ENCODE results near the gene LPO.

The LPO gene

DNA sequence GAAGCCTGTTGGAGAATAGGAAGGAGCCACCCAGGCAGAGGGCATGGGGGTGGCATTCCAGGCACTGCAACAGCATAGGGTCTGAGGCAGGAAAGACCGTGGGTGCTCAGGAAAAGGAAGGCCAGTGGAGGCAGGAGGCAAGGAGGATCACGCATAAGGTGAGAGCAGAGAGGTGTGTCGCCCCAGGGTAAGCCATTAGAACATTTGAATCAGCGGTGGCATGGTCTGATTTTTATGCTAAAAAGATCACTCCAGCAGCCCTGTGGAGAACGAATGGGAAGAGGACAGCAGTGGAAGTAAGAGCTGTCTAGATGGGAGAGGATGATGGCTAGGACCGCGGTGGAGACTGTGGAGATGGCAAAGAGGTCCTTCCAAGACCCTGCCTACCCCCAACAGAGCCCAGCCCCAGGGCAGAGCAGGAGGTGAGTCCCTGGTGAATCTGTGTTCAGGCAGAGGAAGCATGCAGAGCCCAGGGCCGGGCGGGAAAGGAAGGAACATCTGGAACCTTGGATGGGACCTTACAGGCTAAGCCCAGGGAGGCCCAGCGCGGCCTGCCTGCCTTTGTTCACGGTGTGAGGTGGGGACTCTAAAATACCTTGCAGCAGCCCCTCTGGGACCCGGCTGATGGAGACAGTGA, 7.8 kb downstream of the LPO start:
- peaks cover 80% of the 10 kb centered on the region for H3K27me3 ChIP-seq (replicated peaks; ENCODE audit: control insufficient read depth, insufficient read depth, low read length)
- peaks cover 10% of the 10 kb centered on the region for H3K4me1 ChIP-seq (ENCODE audit: control insufficient read depth, insufficient read depth, low read length)
- no peaks in the 10 kb centered on the region for H3K36me3 ChIP-seq (ENCODE audit: control insufficient read depth, insufficient read depth, low read length, severe bottlenecking)
- no peak overlapping the region for H3K4me3 ChIP-seq (ENCODE audit: low read length)
- H3K9ac ChIP-seq (ENCODE audit: low read length) = no peak overlapping the region
- H3K9me3 ChIP-seq (ENCODE audit: control insufficient read depth, low read length) = no peaks in the 10 kb centered on the region
- DNase-seq (ENCODE audit: low read depth) = no peak

DNA sequence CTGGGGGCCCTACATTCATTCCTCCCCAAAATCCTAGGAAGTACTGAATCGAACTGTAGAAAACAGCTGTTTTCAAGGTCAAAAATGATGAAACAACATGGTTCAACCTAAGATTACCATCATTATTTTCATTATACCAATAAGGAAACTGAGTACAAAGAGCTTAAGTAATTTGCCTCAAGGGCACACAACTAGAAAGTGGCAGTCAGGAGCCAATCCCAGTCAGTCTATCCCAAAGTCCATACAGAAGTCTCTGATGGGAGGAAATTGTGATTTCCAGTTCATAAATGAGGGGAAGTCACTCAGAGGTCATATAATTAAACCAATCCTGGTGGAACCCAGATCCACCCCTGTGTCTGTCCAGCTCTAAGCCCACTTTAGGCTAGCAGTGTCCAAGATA, 8.4 kb downstream of the LPO start:
- Histone ChIP-seq H3K9me3 (ENCODE audit: control insufficient read depth, low read length) (no peaks in the 10 kb centered on the region), H3K9ac (ENCODE audit: low read length) (no peak overlapping the region), H3K27me3 (replicated peaks; ENCODE audit: control insufficient read depth, insufficient read depth, low read length) (peaks cover 80% of the 10 kb centered on the region), H3K4me3 (ENCODE audit: low read length) (no peak overlapping the region), H3K36me3 (ENCODE audit: control insufficient read depth, insufficient read depth, low read length, severe bottlenecking) (no peaks in the 10 kb centered on the region), H3K4me1 (ENCODE audit: control insufficient read depth, insufficient read depth, low read length) (peaks cover 10% of the 10 kb centered on the region)
- DNase-seq (ENCODE audit: low read depth) = no peak

DNA sequence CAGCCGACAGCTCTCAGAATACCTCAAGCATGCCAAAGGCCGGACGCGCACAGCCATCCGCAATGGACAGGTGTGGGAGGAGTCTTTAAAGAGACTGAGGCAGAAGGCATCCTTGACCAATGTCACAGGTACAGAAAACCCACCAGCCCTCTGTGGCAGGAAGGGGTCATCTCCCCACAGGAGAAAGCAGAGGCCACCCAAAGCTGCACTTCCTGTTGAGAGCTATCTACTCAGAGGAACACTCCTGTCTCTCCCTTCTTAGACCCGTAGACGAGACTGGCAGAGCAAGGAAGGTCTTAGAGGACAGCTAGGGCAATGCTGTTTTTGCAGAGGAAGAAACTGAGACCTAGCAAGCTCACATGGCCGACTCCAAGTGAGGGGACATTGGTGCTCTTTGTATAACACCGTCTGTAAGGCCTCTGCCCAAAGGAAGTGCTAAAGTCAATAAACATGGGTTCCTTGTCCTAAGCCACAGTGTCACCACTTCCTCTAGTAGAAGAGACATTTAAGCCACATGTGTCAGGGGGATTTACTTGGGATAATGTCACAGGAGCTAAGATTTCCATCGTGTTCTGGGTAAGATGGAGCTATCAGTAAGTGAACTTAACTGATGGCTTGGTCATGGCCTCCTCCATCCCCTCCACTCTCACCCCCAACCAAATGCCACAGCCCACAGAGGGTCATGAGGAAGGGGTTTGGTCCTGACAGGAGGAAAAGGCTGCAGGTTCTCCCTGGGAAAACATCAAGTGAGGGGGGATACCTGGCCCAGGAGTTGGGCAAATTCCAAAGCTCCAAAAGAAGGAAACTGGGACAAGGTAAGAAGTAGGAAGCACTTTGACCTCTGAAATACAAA, 9.4 kb downstream of the LPO start:
- no peak overlapping the region for H3K9ac ChIP-seq (ENCODE audit: low read length)
- no peaks in the 10 kb centered on the region for H3K9me3 ChIP-seq (ENCODE audit: control insufficient read depth, low read length)
- H3K36me3 ChIP-seq (ENCODE audit: control insufficient read depth, insufficient read depth, low read length, severe bottlenecking) = no peaks in the 10 kb centered on the region
- H3K27me3 ChIP-seq (replicated peaks; ENCODE audit: control insufficient read depth, insufficient read depth, low read length) = peaks cover 78% of the 10 kb centered on the region
- peaks cover 10% of the 10 kb centered on the region for H3K4me1 ChIP-seq (ENCODE audit: control insufficient read depth, insufficient read depth, low read length)
- H3K4me3 ChIP-seq (ENCODE audit: low read length) = no peak overlapping the region
- no peak for DNase-seq (ENCODE audit: low read depth)

DNA sequence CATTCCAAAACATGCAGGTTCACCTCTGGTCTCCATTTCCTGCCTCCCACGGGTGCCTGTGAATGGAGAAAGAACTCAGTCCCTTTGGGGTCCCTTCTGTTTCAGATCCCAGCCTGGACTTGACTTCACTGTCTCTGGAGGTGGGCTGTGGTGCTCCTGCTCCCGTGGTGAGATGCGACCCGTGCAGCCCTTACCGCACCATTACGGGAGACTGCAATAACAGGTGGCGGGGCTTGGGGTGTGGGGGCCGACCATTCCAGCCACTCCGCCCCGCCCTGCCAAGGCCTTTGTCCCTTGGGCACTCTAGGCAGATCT, 10.5 kb downstream of the LPO start:
- H3K36me3 ChIP-seq (ENCODE audit: control insufficient read depth, insufficient read depth, low read length, severe bottlenecking) = no peaks in the 10 kb centered on the region
- H3K9me3 ChIP-seq (ENCODE audit: control insufficient read depth, low read length) = no peaks in the 10 kb centered on the region
- DNase-seq (ENCODE audit: low read depth) = no peak
- H3K4me3 ChIP-seq (ENCODE audit: low read length) = peak overlapping the region; percentile 76
- H3K9ac ChIP-seq (ENCODE audit: low read length) = no peak overlapping the region
- peaks cover 10% of the 10 kb centered on the region for H3K4me1 ChIP-seq (ENCODE audit: control insufficient read depth, insufficient read depth, low read length)
- peaks cover 74% of the 10 kb centered on the region for H3K27me3 ChIP-seq (replicated peaks; ENCODE audit: control insufficient read depth, insufficient read depth, low read length)

DNA sequence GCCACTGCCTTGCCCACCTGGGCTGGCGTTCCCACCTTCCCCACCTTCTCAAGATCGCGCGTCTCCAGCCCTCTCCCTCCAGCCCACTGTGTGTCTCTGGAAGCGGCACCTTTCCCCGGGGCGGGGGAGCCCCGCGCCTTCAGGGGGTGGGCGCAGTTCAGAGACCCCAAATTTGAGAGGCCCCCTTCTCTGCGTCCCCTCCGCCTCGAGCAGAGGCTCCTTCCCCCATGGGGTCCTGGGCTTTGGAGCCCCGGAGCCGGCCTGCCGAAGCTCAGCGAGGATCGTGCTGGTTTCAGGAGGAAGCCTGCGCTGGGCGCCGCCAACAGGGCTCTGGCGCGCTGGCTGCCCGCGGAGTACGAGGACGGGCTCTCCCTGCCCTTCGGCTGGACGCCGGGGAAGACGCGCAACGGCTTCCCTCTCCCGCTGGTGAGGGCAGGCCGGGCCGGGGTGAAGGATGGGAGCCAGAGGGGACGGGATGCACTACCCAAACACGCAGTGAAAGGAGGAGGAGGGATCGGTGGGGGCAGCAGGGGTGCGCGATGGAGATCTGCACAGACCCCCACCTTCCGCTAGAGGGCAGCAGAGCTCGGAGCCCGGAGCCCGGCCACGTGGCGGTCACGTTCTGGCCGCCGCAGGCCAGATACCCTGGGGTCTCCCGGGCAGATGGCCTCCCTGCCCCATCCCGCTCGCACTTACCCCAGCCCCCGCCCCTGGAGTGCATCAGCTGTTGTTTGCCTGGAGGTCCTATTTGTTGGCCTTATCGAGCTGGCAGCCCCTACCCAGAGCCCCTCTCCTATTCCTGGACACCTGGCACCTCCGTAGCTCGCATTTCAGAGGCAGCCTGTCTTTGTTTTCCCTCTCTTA, 11.1 kb downstream of the LPO start:
- Histone ChIP-seq H3K9ac (ENCODE audit: low read length) (peak overlapping the region; percentile 42), H3K9me3 (ENCODE audit: control insufficient read depth, low read length) (no peaks in the 10 kb centered on the region), H3K4me3 (ENCODE audit: low read length) (peak overlapping the region; percentile 76), H3K4me1 (ENCODE audit: control insufficient read depth, insufficient read depth, low read length) (peaks cover 10% of the 10 kb centered on the region), H3K27me3 (replicated peaks; ENCODE audit: control insufficient read depth, insufficient read depth, low read length) (peaks cover 73% of the 10 kb centered on the region), H3K36me3 (ENCODE audit: control insufficient read depth, insufficient read depth, low read length, severe bottlenecking) (no peaks in the 10 kb centered on the region)
- peak; percentile 73 for DNase-seq (ENCODE audit: low read depth)

DNA sequence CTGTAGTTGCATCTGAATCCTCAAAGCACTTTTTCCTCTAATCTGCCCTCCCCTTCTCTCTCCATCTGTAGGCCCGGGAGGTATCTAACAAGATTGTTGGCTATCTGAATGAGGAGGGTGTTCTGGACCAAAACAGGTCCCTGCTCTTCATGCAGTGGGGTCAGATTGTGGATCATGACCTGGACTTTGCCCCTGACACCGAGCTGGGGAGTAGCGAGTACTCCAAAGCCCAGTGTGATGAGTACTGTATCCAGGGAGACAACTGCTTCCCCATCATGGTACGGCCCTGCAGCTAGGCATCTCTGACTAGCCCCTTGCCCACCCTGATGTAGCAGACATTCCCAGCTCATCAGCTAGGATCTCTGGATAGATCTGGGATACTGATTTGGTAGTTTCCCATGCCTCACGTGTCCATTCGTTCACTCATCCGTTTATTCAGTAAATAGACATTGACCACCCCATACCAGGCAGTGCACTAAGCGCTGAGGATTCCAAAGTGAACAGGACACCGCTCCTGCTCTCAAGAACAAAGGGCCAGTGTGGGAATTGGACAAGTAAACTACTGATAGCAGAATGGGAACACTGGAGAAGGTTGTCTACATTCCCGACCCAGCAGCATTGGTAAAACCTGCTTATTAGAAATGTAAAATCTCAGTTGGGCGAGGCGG, 12.1 kb downstream of the LPO start:
- peaks cover 69% of the 10 kb centered on the region for H3K27me3 ChIP-seq (replicated peaks; ENCODE audit: control insufficient read depth, insufficient read depth, low read length)
- no peak overlapping the region for H3K9ac ChIP-seq (ENCODE audit: low read length)
- peaks cover 10% of the 10 kb centered on the region for H3K4me1 ChIP-seq (ENCODE audit: control insufficient read depth, insufficient read depth, low read length)
- H3K36me3 ChIP-seq (ENCODE audit: control insufficient read depth, insufficient read depth, low read length, severe bottlenecking) = no peaks in the 10 kb centered on the region
- no peaks in the 10 kb centered on the region for H3K9me3 ChIP-seq (ENCODE audit: control insufficient read depth, low read length)
- H3K4me3 ChIP-seq (ENCODE audit: low read length) = no peak overlapping the region
- DNase-seq (ENCODE audit: low read depth) = no peak

DNA sequence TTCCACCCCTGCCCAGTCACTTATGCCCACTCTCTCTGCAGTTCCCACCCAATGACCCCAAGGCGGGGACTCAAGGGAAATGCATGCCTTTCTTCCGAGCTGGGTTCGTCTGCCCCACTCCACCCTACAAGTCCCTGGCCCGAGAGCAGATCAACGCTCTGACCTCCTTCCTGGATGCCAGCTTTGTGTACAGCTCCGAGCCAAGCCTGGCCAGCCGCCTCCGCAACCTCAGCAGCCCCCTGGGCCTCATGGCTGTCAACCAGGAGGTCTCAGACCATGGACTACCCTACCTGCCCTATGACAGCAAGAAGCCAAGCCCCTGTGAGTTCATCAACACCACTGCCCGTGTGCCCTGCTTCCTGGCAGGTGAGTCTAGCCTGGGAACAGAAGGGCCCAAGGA, 13.8 kb downstream of the LPO start:
- Histone ChIP-seq H3K9ac (ENCODE audit: low read length) (no peak overlapping the region), H3K9me3 (ENCODE audit: control insufficient read depth, low read length) (no peaks in the 10 kb centered on the region), H3K4me3 (ENCODE audit: low read length) (no peak overlapping the region), H3K4me1 (ENCODE audit: control insufficient read depth, insufficient read depth, low read length) (peaks cover 10% of the 10 kb centered on the region), H3K36me3 (ENCODE audit: control insufficient read depth, insufficient read depth, low read length, severe bottlenecking) (no peaks in the 10 kb centered on the region), H3K27me3 (replicated peaks; ENCODE audit: control insufficient read depth, insufficient read depth, low read length) (peaks cover 58% of the 10 kb centered on the region)
- DNase-seq (ENCODE audit: low read depth) = no peak

DNA sequence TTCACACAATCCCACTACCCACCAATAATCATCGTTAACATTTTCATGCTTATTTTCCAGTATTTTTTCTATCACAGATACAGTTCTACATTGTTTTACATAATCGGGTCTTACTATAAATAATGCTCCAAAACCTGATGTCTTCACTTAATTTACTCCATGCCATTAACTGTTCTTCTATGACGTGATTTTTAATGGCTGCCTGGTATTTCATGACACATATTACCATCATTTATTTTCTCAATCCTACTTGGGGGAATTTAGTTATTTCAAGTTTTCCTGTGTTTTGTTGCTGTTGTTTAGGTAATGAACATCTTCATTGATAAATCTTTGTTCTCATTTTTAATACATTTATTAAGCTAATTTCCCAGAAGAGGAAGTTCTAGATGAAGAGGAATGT, 14.7 kb downstream of the LPO start:
- H3K9ac ChIP-seq (ENCODE audit: low read length) = no peak overlapping the region
- DNase-seq (ENCODE audit: low read depth) = no peak
- no peak overlapping the region for H3K4me3 ChIP-seq (ENCODE audit: low read length)
- H3K27me3 ChIP-seq (replicated peaks; ENCODE audit: control insufficient read depth, insufficient read depth, low read length) = peaks cover 53% of the 10 kb centered on the region
- H3K4me1 ChIP-seq (ENCODE audit: control insufficient read depth, insufficient read depth, low read length) = peaks cover 10% of the 10 kb centered on the region
- no peaks in the 10 kb centered on the region for H3K9me3 ChIP-seq (ENCODE audit: control insufficient read depth, low read length)
- no peaks in the 10 kb centered on the region for H3K36me3 ChIP-seq (ENCODE audit: control insufficient read depth, insufficient read depth, low read length, severe bottlenecking)

DNA sequence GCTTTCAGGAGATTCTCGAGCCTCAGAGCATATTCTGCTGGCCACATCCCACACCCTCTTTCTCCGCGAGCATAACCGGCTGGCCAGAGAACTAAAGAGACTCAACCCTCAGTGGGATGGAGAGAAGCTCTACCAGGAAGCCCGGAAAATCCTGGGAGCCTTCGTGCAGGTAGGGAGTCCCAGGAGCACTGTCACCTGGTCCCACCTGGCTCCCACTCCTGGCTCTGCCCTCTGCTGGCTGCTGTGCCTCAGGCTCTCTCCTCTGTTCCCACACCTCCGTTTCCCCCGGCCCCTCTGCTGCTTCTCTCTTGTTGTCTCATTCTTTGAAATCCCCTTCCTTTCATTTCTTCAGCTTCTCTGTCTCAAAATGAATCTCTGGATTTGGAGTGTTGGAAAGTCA, 16.4 kb downstream of the LPO start:
- Histone ChIP-seq H3K4me1 (ENCODE audit: control insufficient read depth, insufficient read depth, low read length) (no peaks in the 10 kb centered on the region), H3K4me3 (ENCODE audit: low read length) (no peak overlapping the region), H3K27me3 (replicated peaks; ENCODE audit: control insufficient read depth, insufficient read depth, low read length) (peaks cover 41% of the 10 kb centered on the region), H3K9me3 (ENCODE audit: control insufficient read depth, low read length) (no peaks in the 10 kb centered on the region), H3K9ac (ENCODE audit: low read length) (no peak overlapping the region), H3K36me3 (ENCODE audit: control insufficient read depth, insufficient read depth, low read length, severe bottlenecking) (no peaks in the 10 kb centered on the region)
- DNase-seq (ENCODE audit: low read depth) = no peak

DNA sequence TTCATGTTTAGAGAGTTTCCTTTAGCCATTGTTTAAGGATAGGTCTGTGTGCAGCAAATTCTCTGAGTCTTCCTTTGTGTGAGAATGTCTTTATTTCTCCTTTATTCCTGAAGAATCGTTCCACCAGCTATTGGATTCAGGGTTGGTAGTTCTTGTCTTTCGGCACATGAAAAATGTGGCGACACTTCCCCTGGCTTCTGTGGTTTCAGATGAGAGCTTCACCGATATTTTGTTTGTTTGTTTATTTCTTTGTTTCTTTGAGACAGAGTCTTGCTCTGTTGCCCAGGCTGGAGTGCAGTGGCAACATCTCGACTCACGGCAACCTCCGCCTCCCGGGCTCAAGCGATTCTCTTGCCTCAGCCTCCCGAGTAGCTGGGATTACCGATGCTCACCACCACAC, 23.8 kb downstream of the LPO start:
- H3K4me1 ChIP-seq (ENCODE audit: control insufficient read depth, insufficient read depth, low read length) = no peaks in the 10 kb centered on the region
- H3K4me3 ChIP-seq (ENCODE audit: low read length) = no peak overlapping the region
- peaks cover 33% of the 10 kb centered on the region for H3K27me3 ChIP-seq (replicated peaks; ENCODE audit: control insufficient read depth, insufficient read depth, low read length)
- DNase-seq (ENCODE audit: low read depth) = no peak
- peaks cover 18% of the 10 kb centered on the region for H3K9me3 ChIP-seq (ENCODE audit: control insufficient read depth, low read length)
- H3K9ac ChIP-seq (ENCODE audit: low read length) = no peak overlapping the region
- no peaks in the 10 kb centered on the region for H3K36me3 ChIP-seq (ENCODE audit: control insufficient read depth, insufficient read depth, low read length, severe bottlenecking)

DNA sequence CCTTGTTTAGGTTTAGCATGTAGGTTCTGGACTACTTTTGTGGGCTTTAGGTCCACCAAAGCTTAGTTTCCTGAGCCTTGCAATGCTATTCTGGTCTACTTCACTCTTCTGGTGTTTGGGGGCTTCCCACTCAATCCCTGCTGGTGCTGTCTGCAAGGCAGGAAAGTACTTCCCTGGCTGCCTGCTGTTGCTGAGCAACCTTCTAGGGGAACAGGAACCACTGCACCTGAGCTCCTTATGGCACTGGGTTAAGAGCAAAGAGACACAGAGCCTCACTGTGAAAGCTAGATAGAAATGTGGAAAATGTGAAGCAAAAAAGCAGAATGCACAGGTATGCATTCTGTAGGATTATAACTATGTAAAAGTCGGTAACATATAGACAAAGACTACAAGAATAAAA, 25.4 kb downstream of the LPO start:
- Histone ChIP-seq H3K9ac (ENCODE audit: low read length) (no peak overlapping the region), H3K4me3 (ENCODE audit: low read length) (no peak overlapping the region), H3K36me3 (ENCODE audit: control insufficient read depth, insufficient read depth, low read length, severe bottlenecking) (no peaks in the 10 kb centered on the region), H3K4me1 (ENCODE audit: control insufficient read depth, insufficient read depth, low read length) (no peaks in the 10 kb centered on the region), H3K9me3 (ENCODE audit: control insufficient read depth, low read length) (peaks cover 18% of the 10 kb centered on the region), H3K27me3 (replicated peaks; ENCODE audit: control insufficient read depth, insufficient read depth, low read length) (peaks cover 39% of the 10 kb centered on the region)
- no peak for DNase-seq (ENCODE audit: low read depth)
